BLaER1 treated with 17β-estradiol and CSF1 and Interleukin-3, amounts not matched to agents 10 nM and 100 nM (cell line): ENCODE measurements around the gene FHDC1.
A peak's percentile ranks its signal among the peaks of the same experiment; 100 is the strongest.

Source experiments
- H3K27ac ChIP-seq, 11 experiments: shearing (Covaris generic); formaldehyde crosslinking; 2 replicates each; pipeline ENCODE4 v1.8.1; 2022
- H3K27me3 ChIP-seq, 11 experiments: shearing (Covaris generic); formaldehyde crosslinking; 2 replicates each; pipeline ENCODE4 v1.8.1; 2022
- H3K36me3 ChIP-seq, 11 experiments: shearing (Covaris generic); formaldehyde crosslinking; 2 replicates each; pipeline ENCODE4 v1.8.1; 2022
- H3K4me1 ChIP-seq, 10 experiments: shearing (Covaris generic); formaldehyde crosslinking; 2 replicates each; pipeline ENCODE4 v1.8.1; 2022
- H3K4me2 ChIP-seq, 11 experiments: shearing (Covaris generic); formaldehyde crosslinking; 2 replicates each; pipeline ENCODE4 v1.8.1; 2022
- H3K4me3 ChIP-seq, 10 experiments: shearing (Covaris generic); formaldehyde crosslinking; 2 replicates each; pipeline ENCODE4 v1.8.1; 2022
- H3K9ac ChIP-seq, 11 experiments: shearing (Covaris generic); formaldehyde crosslinking; 2 replicates each; pipeline ENCODE4 v1.8.1; 2022
- H3K9me3 ChIP-seq, 11 experiments: shearing (Covaris generic); formaldehyde crosslinking; replicated peaks in 1 of 11; 2 replicates each; pipeline ENCODE4 v1.8.1; 2022
- H4K20me1 ChIP-seq, 11 experiments: shearing (Covaris generic); formaldehyde crosslinking; 2 replicates each; pipeline ENCODE4 v1.8.1; 2022
- Cebpa-rat ChIP-seq, 11 experiments: shearing (Covaris generic); IDR thresholded peaks; 2 replicates each; pipeline ENCODE4 v1.8.1; 2022

FHDC1 gene

DNA sequence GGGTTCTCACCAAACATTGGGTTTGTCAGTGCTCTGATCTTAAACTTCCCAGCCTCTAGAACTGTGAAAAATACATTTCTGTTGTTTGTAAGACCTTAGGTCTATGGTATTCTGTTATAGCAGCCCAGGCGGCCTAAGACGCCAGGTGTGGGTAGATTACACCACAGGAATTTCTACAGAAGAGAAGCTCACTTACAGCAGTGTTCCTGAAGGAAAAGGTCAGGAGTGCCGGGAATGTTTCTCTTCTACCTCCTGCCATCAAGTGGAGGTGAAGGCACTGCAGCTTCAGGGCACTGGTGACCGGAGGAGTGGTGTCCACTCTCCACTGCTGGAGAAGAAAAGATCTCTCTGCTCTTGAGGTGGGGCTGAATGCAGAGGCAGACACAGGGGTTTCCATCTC, 45.7 kb downstream of the FHDC1 start:
- Histone ChIP-seq H3K9ac (no peak overlapping the region), H3K36me3 (no peaks in the 10 kb centered on the region), H4K20me1 (no peaks in the 10 kb centered on the region), H3K4me2 (no peak overlapping the region), H3K27me3 (no peaks in the 10 kb centered on the region), H3K4me1 (no peaks in the 10 kb centered on the region), H3K9me3 (no peaks in the 10 kb centered on the region), H3K4me3 (no peak overlapping the region), H3K27ac (no peak overlapping the region)
- no peak for TF ChIP-seq Cebpa-rat (IDR thresholded peaks at IDR 0.05)

DNA sequence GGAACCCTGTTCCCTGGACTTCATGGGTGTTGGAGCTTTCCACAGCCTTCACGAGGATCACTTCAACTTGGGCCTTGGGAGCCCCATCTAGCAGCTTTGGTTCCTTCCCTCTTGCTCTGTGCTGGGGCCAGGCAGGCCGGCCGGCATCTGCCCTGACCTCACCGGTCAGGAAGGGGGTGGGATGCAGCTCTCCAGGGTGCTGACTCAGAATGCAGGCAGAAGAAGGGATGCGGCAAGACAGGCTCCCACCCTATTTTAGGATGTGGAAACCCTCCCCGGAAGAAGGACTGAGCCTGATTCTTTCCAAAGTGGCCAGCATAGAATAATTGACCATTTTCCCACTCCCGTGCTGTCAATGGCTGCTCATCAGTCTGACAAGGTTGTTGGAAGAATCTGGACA, 47.1 kb downstream of the FHDC1 start:
- no peak for TF ChIP-seq Cebpa-rat (IDR thresholded peaks at IDR 0.05)

DNA sequence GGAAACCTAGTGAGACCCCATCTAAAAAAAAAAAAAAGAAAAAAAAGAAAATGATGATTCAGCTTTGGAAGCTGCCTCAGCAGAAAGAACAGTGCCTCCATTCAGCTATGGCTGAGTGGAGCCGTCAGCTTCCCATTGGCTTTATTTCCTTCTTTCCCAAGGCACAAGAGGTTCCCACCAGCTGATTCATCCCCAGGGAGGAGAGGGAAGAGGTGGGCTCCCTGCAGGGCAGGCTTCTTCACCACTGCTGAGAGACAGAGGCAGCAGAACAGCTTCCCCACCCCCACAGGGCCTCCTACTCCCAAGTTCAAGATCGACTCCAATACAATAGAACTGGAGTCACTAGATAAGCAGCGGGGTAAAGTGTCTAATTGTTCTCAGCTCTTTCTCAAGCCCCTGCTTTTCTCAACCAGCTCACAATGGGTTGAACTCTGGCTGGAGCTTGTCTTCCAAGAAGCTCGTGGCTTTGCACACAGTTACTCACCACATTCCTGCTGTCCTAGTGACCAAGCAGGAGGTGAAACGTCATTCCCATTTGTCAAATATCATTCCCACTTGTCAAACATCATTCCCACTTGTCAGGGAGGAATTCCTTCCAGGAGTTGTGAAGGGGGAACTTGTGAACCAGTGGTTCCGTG, 47.8 kb downstream of the FHDC1 start:
- Histone ChIP-seq H3K36me3 (no peaks in the 10 kb centered on the region), H3K27me3 (no peaks in the 10 kb centered on the region), H4K20me1 (no peaks in the 10 kb centered on the region), H3K4me2 (no peak overlapping the region), H3K27ac (no peak overlapping the region), H3K4me3 (no peak overlapping the region), H3K9ac (no peak overlapping the region), H3K4me1 (no peaks in the 10 kb centered on the region), H3K9me3 (no peaks in the 10 kb centered on the region)
- TF ChIP-seq Cebpa-rat (IDR thresholded peaks at IDR 0.05), result no peak

More for the DNA sequence above, 47.1 kb downstream of the FHDC1 start:
- no peak overlapping the region for H3K4me3 ChIP-seq
- no peak overlapping the region for H3K27ac ChIP-seq
- no peaks in the 10 kb centered on the region for H3K4me1 ChIP-seq
- H4K20me1 ChIP-seq, result no peaks in the 10 kb centered on the region
- H3K36me3 ChIP-seq, result no peaks in the 10 kb centered on the region
- H3K9ac ChIP-seq, result no peak overlapping the region
- H3K9me3 ChIP-seq, result no peaks in the 10 kb centered on the region
- H3K27me3 ChIP-seq, result no peaks in the 10 kb centered on the region
- no peak overlapping the region for H3K4me2 ChIP-seq

DNA sequence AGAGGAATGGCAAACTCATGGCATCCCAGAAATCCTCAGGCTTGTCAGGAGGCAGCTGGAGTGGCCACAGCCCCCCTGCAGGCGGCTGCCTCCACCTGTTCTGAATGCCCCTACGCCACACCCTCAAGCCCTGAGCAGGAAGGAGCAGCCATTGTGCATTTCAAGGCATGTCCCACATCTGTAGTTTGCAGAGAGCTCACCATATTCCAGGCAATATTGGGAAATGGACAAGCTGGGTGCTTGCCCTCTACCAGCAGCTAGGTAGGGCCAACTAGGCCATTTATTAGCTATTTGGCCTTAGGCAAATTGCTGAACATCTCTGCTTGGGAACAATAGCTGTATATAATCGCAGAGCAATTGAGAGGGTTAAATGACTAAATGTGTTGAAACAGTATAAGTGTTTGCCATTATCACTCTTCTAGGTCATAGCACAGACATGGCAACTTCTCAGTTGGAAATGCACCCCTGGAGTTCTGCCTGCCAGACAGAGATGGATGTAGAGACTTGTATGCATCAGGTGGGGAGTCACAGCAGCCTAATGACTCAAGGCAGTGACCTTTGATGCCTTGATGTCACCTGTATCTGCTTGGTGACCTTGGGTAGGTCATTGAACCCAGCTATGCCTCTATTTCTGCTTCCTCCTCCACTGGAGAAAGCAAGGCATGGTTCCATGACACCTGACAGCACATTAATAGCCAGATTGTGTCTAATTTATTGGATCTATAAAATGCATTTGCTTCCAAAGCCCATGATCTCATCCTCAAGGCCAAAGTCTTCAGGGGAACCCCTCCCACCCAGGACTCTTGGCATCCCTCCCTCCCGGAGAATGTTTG, 52.8 kb downstream of the FHDC1 start:
- TF ChIP-seq Cebpa-rat (IDR thresholded peaks at IDR 0.05), result no peak

DNA sequence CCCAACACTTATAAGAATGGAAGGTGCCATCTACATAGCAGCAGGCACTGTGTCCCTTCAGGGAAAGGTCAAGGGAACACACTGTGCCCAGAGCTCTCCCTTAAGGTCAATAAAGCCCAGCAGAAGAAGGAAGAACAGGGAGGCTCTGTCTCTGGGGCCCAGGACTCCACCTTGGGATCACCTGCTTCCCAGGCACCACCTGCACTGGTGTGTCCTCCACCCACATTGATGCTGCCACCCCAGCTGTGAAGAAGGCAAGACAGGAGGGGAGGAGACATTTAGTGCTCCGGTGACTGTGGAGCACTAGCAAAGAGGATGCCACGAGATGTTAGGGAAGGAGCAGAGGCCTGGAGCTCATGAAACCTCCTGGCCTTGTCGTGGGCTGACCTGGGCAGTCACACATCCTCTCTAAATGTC, 53.4 kb downstream of the FHDC1 start:
- Histone ChIP-seq H3K36me3 (no peaks in the 10 kb centered on the region), H3K27ac (no peak overlapping the region), H3K4me1 (peaks cover 0 to 11% (median 6%) of the 10 kb centered on the region in 10 experiments; a peak in 9 of 20 replicates), H4K20me1 (no peaks in the 10 kb centered on the region), H3K4me2 (no peak overlapping the region), H3K9me3 (no peaks in the 10 kb centered on the region), H3K4me3 (no peak overlapping the region), H3K27me3 (no peaks in the 10 kb centered on the region), H3K9ac (no peak overlapping the region)
- no peak for TF ChIP-seq Cebpa-rat (IDR thresholded peaks at IDR 0.05)

More for the DNA sequence above, 52.8 kb downstream of the FHDC1 start:
- no peaks in the 10 kb centered on the region for H3K36me3 ChIP-seq
- H3K27me3 ChIP-seq, result no peaks in the 10 kb centered on the region
- H3K4me3 ChIP-seq, result no peak overlapping the region
- H3K27ac ChIP-seq, result no peak overlapping the region
- H3K4me1 ChIP-seq, result peaks cover 0 to 11% (median 6%) of the 10 kb centered on the region in 10 experiments; a peak in 9 of 20 replicates
- H3K4me2 ChIP-seq, result no peak overlapping the region
- H3K9ac ChIP-seq, result no peak overlapping the region
- no peaks in the 10 kb centered on the region for H3K9me3 ChIP-seq
- no peaks in the 10 kb centered on the region for H4K20me1 ChIP-seq

DNA sequence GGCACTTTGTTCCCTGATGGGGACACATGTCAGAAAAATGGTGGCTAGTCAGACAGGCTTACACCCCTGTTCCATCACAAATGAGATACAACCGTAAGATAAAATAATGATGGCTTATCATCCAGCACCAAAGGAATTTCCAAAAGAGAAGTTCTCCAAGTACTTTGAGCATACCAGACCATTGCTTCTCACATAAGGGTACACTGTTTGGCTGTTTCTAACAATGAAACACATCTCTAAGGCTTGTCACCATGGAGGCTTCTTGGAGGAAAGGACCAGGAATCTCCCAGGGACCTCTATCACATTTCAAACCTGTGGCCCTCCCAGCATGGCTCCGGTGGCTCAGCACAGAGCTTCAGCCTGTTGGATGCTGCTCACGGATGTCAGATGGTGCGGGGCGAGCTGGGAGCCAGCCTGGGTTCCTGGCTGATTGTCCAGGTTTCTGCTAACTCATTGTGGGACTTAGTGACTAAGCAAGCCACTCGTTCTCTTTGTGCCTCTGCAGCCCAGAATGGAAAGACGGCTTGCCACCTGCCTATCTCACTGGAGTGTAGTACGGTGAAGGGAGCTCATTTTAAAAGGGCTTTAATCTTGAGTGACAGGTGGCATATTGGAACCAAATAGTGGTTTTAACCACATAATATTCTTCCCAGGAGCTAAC, 54.5 kb downstream of the FHDC1 start:
- no peak overlapping the region for H3K27ac ChIP-seq
- H3K27me3 ChIP-seq, result no peaks in the 10 kb centered on the region
- no peak overlapping the region for H3K4me3 ChIP-seq
- H3K4me2 ChIP-seq, result no peak overlapping the region
- H3K9me3 ChIP-seq, result no peaks in the 10 kb centered on the region
- H3K4me1 ChIP-seq, result peaks cover 0 to 12% (median 6%) of the 10 kb centered on the region in 10 experiments; a peak in 10 of 20 replicates
- no peak for TF ChIP-seq Cebpa-rat (IDR thresholded peaks at IDR 0.05)
- no peaks in the 10 kb centered on the region for H3K36me3 ChIP-seq
- H3K9ac ChIP-seq, result no peak overlapping the region
- H4K20me1 ChIP-seq, result no peaks in the 10 kb centered on the region

DNA sequence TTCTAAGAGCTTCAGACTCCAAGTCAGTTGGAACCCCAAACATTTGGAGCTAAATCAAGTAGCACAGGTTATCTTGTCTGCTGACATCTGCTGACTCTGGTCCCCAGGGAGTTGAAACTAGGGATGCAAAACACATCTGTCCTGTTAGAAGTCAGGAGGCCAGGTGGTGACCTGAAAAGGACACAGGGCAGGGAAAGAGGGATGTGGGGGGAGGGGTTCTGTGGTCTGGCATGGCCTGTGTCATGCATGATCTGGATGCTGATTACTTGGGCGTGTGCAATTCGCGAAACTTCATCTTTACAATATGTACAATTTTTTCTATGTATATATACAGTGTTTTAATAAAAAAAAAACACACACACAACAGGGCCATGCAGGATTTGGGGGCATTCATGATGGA, 55.3 kb downstream of the FHDC1 start:
- H3K36me3 ChIP-seq, result no peaks in the 10 kb centered on the region
- no peak overlapping the region for H3K4me3 ChIP-seq
- no peak for TF ChIP-seq Cebpa-rat (IDR thresholded peaks at IDR 0.05)
- peak overlapping the region in 4 of 11 experiments; percentile 2 to 35 (median 12); a peak in 3 of 22 replicates for H3K4me2 ChIP-seq
- H3K4me1 ChIP-seq, result peaks cover 3 to 20% (median 13%) of the 10 kb centered on the region in 10 experiments; a peak in 19 of 20 replicates
- no peaks in the 10 kb centered on the region for H4K20me1 ChIP-seq
- no peak overlapping the region for H3K9ac ChIP-seq
- H3K27me3 ChIP-seq, result no peaks in the 10 kb centered on the region
- no peak overlapping the region for H3K27ac ChIP-seq
- H3K9me3 ChIP-seq, result no peaks in the 10 kb centered on the region

DNA sequence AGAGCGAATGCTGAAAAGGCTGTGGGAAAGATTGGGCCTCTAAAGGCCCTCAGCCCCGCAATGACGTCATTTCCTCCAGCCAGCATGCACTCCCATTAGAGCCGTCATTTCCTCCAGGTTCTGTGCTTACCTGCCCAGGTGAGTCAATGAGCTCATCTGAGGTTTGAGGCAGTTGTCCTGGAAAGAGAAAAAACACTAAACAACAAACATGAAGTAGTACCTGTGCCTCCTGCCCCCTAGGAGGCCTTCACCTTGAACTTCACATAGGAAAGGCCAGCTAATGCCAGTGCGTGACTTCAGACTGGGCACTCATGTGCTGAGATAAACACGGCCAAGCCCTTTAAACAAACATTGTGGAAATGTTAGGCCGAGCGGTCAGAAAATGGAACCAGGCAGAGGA, 55.9 kb downstream of the FHDC1 start:
- no peaks in the 10 kb centered on the region for H4K20me1 ChIP-seq
- no peak overlapping the region for H3K4me3 ChIP-seq
- H3K4me2 ChIP-seq, result peak overlapping the region in 3 of 11 experiments; percentile 2 to 18 (median 7); a peak in 1 of 22 replicates
- H3K27me3 ChIP-seq, result no peaks in the 10 kb centered on the region
- no peaks in the 10 kb centered on the region for H3K36me3 ChIP-seq
- H3K9me3 ChIP-seq, result no peaks in the 10 kb centered on the region
- H3K9ac ChIP-seq, result no peak overlapping the region
- H3K4me1 ChIP-seq, result peaks cover 7 to 26% (median 19%) of the 10 kb centered on the region in 10 experiments; a peak in 19 of 20 replicates
- no peak for TF ChIP-seq Cebpa-rat (IDR thresholded peaks at IDR 0.05)
- no peak overlapping the region for H3K27ac ChIP-seq

DNA sequence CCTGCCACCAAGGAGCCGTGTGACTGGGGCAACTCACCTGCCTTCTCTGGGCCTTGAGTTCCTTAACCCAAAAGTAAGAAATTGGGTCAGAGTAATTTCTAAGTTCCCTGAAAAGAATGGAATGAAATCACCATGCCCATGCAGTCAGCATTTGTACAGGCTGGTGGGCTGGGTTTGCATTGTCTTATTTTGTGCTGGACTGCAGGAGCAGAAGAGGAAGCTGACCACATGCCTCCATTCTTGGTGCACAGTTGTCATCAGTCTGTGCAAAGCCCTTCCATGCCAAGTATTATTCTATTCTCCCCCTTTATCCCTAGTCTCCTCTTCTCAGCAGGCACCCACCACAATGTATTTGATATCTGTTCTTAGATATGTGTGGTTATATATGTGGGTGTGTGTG, 56.3 kb downstream of the FHDC1 start:
- Histone ChIP-seq H4K20me1 (no peaks in the 10 kb centered on the region), H3K4me2 (no peak overlapping the region), H3K36me3 (no peaks in the 10 kb centered on the region), H3K4me1 (peaks cover 7 to 26% (median 19%) of the 10 kb centered on the region in 10 experiments; a peak in 19 of 20 replicates), H3K27ac (no peak overlapping the region), H3K9me3 (no peaks in the 10 kb centered on the region), H3K27me3 (no peaks in the 10 kb centered on the region), H3K4me3 (no peak overlapping the region), H3K9ac (no peak overlapping the region)
- TF ChIP-seq Cebpa-rat (IDR thresholded peaks at IDR 0.05), result no peak
